ENCODE data around the gene ZYG11A.

ZYG11A gene

DNA sequence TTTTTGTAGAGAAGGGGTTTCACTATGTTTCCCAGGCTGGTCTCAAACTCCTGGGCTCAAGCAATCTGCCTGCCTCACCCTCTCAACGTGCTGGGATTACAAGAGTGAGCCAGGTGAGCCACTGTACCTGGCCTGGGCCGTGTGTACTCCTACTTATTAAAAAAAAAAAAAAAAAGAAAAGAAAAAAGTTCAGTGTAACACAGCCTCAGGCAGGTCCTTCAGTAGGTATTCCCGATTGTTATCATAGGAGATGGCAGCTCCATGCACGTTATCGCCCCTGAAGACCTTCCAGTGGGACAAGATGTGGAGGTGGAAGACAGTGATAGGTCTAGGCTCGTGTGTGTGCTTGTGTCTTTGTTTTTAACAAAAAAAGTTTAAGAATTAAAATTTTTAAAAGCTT is 75.6 kb downstream of the ZYG11A start:
- no peak for DNase-seq (ENCODE audit: low spot score)

DNA sequence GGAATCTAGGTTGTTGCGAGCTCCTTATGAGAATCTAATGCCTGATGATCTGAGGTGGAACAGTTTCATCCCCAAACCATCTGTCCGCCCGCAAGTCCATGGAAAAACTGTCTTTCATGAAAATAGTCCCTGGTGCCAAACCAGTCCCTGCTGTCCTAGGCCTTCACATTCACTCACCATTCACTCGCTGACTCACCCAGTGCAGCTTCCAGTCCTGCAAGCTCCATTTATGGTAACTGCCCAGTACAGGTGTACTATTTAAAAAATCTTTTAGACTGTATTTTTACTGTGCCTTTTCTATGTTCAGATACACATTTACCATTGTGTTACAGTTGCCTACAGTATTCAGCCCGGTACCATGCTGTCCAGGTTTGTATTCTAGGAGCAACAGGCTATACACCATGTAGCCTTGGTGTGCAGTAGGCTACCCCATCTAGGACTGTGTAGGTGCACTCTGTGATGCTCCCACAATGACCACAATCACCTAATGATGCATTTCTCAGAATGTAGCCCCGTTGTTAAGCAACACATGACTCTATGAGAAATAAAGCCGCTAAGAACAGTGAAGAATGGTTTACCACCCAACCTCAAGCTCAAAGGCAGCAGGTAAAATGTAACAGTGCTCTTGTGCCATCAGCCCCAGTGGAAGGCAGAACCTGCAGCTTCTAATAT is 76.6 kb downstream of the ZYG11A start:
- DNase-seq (ENCODE audit: low spot score), result no peak

DNA sequence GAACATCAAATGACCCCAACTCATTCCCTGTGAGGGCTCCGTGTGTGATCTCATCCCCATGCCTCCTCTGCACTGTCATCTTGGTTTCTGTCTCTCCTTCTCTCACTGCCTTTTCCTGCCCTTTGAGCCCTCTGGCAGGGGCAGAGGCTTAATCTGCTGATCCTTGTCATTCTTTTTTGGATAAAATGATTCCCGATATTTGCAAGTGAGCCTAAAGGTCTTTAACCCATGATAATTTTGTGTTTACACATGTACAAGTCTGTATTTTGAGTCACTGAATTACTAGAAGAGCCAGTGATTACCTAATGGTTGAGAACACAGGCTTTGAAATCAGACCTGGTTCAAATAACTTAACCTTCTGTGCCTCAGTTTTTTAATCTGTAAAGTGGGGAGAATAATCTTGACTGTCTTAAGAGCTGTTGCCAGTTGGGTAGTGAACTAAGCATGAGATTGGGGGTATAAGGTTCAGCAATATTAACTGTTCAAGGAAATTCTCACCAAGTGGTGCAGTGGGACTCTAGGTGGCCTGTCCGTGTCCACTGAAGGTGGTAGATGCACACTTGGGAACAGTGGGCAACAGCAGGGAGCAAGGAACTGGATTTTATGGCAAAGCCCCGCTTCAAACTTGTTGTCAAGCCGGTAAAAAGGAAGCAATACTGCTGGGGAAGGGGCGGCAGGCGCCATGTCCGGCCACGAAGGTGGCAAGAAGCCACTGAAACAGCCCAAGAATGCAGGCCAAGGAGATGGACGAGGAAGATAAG is 77.3 kb downstream of the ZYG11A start:
- no peak for DNase-seq (ENCODE audit: low spot score)

DNA sequence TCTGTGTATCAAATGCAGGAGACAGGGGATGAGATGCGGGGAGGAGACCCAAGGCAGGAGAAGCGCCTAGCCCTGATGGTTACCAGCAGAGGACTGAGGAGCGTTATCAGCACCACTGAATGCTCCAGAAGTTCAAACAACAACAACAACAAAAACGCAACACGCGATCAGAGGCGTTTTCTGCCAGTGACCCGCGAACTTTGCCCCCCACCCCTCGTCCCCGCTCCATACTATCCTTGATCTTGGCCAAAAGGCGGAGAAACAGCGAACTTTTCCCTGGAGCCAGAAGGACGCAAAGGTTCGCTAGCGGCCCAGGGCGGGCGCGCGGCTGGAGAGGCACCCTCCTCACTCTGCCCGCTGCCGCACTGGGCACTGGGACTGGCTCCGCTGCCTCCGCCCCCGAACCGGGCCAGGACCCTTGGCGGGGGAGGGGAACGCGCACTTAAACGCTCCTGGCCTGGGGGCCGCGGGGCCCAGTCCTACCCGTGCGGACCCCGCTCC is 78.3 kb downstream of the ZYG11A start:
- no peak for DNase-seq (ENCODE audit: low spot score)

DNA sequence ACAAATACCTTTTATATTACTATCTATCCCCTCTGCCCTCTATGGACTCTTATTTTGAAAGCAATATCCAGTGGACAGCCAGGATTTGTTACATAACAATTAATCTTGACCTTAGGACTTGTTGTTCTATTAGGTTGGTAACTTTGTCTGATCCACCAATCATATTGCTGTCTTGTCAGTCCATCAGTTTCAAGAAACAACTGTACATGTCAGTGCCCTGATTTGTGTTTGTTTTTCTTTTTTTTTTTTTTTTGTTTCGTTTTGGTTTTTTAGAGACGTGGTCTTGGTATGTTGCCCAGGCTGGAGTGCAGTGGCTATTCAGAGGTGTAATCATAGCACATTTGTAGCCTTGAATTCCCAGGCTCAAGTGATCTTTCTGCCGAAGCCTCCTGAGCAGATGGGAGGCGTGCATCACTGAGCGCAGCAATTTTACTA is 83.0 kb downstream of the ZYG11A start:
- no peak for DNase-seq (ENCODE audit: low spot score)

DNA sequence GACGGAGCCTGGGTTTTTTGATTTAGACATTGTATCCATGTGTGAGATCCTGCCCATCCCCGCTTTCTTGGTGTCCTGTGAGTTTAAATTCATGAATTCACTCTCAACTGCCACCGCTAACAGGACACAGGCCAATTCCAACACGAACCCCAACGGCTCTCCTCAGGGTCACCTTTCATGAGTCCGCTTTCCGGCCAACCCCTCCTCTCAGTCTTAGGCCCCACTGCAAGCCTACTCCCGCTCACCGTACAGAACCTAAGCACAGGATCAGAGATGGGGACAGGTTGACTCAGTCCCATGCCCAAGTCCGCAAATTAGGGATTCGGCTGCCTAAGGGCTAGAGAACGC is 84.3 kb downstream of the ZYG11A start:
- no peak for DNase-seq (ENCODE audit: low spot score)

DNA sequence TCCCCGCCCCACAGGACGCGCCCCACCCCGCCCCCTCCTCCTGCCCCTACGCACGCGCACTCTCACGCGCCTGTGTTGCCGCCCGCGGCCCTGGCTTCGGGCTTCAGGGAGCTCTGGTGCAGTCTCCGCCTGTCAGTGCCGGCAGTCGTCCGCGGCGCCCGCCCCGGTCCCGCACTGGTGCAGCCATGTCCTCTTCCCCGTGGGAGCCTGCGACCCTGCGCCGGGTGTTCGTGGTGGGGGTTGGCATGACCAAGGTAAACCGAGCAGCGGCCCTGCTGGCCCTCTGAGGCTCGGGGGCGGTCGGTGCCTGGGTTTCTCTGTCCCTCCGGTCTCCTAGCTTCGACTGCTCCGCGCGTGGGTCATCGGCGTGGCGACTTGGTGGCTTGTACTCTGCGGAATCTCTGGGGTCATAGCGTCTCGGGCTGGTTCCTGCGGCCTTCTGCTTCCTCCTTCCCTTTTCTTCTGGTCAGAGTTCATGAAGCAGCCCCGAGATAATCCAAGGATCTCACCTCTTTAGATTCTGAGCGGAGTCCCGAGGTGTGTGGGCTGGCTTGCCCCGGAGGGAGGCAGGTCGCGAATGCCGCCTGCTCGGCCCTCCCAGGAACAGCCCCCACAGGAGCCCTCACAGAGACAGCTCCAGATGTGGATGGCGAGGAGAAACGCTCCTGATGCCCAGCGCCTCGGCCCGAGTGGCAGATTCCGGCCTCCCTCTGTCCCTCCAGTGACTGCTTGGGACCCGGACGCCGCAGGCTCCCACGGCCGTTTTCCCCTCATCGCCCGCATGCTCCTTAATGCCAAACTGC is 84.9 kb downstream of the ZYG11A start, which contains the start of gene SCP2:
Gene SCP2, plus strand, starts transcription at position 65 of the 803 bp plus-strand sequence. Its CDS starts 121 bp downstream, at position 186.
- DNase-seq (ENCODE audit: low spot score), result no peak

DNA sequence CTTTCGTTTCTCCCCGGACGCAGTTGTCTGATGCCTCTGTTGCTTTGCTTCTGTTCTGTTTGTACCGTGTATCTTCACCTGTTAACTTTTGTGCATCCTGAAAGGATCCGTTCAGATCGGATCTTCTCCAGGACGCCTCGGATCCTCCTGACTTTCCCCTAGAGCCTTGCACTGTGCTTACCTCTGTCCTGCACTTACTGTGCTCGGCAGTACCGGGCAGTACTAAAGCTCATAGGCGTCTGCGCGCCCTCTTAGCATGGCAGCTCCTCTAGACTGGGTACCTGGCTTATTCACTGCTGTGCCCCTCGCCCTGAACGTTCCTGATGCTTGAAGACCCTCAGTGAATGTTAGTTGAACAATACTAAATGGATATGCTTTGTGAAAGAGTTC is 85.5 kb downstream of the ZYG11A start:
- no peak for DNase-seq (ENCODE audit: low spot score)

DNA sequence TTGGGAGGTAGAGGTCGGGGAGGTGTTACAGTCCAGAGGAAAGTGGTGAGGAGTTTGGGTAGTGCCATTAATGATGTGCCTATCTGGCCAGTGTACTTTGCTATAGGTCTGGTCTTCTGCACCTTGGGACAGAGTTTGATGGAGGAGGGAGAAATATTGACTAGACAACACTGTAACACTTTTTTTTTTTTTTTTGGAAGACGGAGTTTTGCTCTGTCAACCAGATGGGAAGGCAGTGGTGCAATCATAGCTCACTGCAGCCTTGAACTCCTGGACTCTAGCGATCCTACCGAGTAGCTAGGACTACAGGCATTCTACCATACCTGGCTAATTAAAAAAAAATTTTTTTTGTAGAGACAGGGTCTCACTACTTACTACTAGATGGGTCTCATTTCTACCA is 86.5 kb downstream of the ZYG11A start:
- no peak for DNase-seq (ENCODE audit: low spot score)

DNA sequence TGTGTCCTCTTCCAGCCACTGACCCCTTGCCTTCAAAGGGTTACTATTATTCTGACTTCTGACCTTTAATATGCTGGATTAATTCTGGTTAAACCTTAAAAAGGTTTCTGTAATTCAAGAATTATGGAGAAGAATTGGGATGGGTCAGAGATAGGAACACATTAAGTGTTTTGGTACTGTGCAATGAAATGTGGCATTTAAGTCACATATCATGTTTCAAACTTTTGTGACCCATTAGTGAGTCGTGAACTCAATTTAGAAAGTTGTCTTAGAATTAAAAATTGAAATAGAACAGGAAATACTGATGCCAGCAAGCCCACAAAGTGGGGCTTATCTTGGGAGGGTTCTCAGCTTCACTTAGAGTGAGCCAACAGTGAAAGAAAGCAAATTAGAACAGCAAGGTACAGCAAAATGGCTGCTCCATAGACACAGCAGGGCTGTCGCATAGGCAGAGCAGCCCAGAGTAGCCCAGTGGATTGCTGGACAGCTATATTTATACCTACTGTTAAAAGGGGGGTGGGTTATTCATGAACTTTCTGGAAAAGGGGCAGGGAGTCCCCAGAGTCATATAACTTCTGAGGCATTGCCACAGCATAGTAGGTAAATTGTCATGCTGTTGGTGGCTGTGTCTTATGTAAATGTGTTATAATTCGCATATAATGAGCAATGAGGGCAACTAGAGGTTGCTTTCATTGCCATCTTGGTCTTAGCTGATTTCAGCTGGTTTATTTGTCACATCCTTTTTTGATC is 95.0 kb downstream of the ZYG11A start:
- DNase-seq (ENCODE audit: low spot score), result no peak

DNA sequence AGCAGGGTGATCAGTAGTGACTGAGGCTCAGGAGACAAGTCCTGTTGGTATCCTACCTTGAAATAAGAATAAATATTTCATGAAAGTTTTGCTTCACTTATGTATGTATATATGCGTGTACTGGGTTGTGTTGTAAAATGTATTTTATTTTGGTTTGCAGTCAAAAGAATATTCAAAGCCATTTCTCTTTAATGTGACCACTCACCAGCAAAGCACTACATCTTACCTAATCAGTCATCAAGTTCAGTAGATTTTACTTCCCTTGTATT is 95.6 kb downstream of the ZYG11A start:
- no peak for DNase-seq (ENCODE audit: low spot score)

DNA sequence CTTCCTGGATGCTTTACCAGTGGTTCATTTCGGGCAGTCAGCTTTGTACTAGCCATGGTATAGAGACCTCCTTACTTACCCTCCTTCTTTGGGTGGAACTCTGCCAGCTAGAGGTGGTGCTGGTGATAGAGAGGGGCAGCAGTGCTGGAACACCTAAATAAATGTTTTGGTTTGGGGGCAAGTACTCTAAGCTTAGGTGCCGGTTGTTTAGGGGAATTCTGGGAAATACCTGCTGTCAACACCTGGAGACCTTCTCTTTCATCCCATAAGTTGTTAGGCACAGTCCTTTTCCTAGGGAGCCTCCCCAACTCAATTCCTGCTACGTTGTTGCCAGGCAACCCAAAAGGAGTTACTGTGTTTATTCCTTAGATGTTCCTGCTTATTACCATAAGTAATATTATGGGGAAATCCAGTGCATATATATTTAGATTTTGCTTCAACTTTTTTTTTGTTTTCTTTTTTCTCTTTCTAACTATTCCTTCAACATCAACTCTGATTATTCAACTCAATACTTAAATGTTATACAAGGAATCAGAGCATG is 101.4 kb downstream of the ZYG11A start:
- no peak for DNase-seq (ENCODE audit: low spot score)

DNA sequence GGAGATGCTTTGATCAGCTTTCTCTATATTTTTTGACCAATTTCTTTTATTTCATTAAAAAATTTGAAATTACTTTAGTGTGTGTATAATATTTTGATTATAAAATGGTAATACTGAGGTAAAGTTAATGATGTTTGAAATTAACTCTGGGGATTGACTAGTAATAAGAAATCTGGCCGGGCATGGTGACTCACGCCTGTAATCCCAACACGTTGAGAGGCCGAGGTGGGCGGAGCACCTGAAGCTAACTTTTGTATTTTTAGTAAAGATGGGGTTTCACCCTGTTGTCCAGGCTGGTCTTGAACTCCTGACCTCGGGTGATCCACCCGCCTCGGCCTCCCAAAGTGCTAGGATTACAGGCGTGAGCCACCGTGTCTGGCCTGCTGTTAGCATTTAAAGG is 102.0 kb downstream of the ZYG11A start:
- no peak for DNase-seq (ENCODE audit: low spot score)
